H1 (cell line): ENCODE data around the gene NPBWR2. TPM values are rescaled to one million over a fixed set of nuclear protein-coding genes. Genes with fewer than 3 reads are reported as not detected.
A peak's percentile ranks its signal among the peaks of the same experiment; 100 is the strongest.

ENCODE experiments used
- BACH1 ChIP-seq: IDR thresholded peaks from 2 replicates; pipeline ENCODE4 v1.6.1; 2012; ENCODE audit warnings: low read length, improper control_type of control experiment
- BRCA1 ChIP-seq: IDR thresholded peaks from 2 replicates; pipeline ENCODE4 v1.6.1; 2012; ENCODE audit warnings: low read depth, low read length, improper control_type of control experiment
- CBX5 ChIP-seq: fragments of 300-800, 300-1000 bp; sonication (generic); IDR thresholded peaks from 2 replicates; pipeline ENCODE4 v1.7.1; 2016; ENCODE audit warnings: antibody characterized with exemption, low read length, low read depth
- CBX8 ChIP-seq: fragments of 300-800, 300-1000 bp; sonication (generic); IDR thresholded peaks from 2 replicates; pipeline ENCODE4 v1.7.1; 2016; ENCODE audit warnings: low read depth, low read length, borderline replicate concordance
- EGR1 ChIP-seq: IDR thresholded peaks from 2 replicates; pipeline ENCODE4 v1.6.1; 2011; ENCODE audit warnings: low read depth, low read length, borderline replicate concordance
- EP300 ChIP-seq, 2 experiments: IDR thresholded peaks; 1 replicate in 1 of 2; 2 replicates in 1 of 2; pipeline ENCODE4 v1.6.1; 2011 to 2012; ENCODE audit warnings: low read depth in 2 of 2, low read length in 2 of 2, mild to moderate bottlenecking in 2 of 2, borderline replicate concordance in 1 of 2, inconsistent platforms in 1 of 2, moderate library complexity in 1 of 2
- EZH2 ChIP-seq: fragments of 200-600 bp; sonication (generic); IDR thresholded peaks from 2 replicates; pipeline ENCODE4 v1.7.1; 2012; ENCODE audit warnings: low read depth, mild to moderate bottlenecking, moderate library complexity, low read length, inconsistent platforms; ENCODE audit not compliant: severe bottlenecking
- FOSL1 ChIP-seq: IDR thresholded peaks from 2 replicates; pipeline ENCODE4 v1.6.1; 2011; ENCODE audit warnings: mild to moderate bottlenecking, low read depth, low read length, moderate library complexity; ENCODE audit not compliant: insufficient read depth
- HDAC6 ChIP-seq: IDR thresholded peaks from one replicate; pipeline ENCODE4 v1.7.1; 2012; ENCODE audit warnings: low read depth, mild to moderate bottlenecking, inconsistent platforms, low read length, moderate library complexity
- KDM1A ChIP-seq: fragments of 200-600, 300-600 bp; sonication (generic); IDR thresholded peaks from 2 replicates; pipeline ENCODE4 v1.7.1; 2016; ENCODE audit warnings: mild to moderate bottlenecking, low read length, borderline replicate concordance
- KDM5A ChIP-seq: fragments of 200-600 bp; IDR thresholded peaks from 2 replicates; pipeline ENCODE4 v1.7.1; 2012; ENCODE audit warnings: mild to moderate bottlenecking, low read length, inconsistent platforms, mixed read lengths
- NANOG ChIP-seq: IDR thresholded peaks from 2 replicates; pipeline ENCODE4 v1.6.1; 2011; ENCODE audit warnings: low read length, low read depth, mild to moderate bottlenecking, inconsistent platforms; ENCODE audit not compliant: insufficient read depth, poor library complexity, severe bottlenecking
- PHF8 ChIP-seq: fragments of 200-600 bp; sonication (generic); conservative IDR thresholded peaks from 2 replicates; pipeline ENCODE4 v1.7.1; 2012; ENCODE audit warnings: low read depth, mild to moderate bottlenecking, inconsistent platforms, low read length, moderate library complexity
- POLR2A ChIP-seq, 2 experiments: IDR thresholded peaks; 1 replicate in 1 of 2; 2 replicates in 1 of 2; pipeline ENCODE4 v1.6.1; 2011; ENCODE audit warnings: low read depth in 2 of 2, low read length in 2 of 2, mild to moderate bottlenecking in 2 of 2; ENCODE audit errors: control extremely low read depth in 1 of 2
- SP1 ChIP-seq: IDR thresholded peaks from 2 replicates; pipeline ENCODE4 v1.6.1; 2011; ENCODE audit warnings: low read depth, low read length
- SP2 ChIP-seq: IDR thresholded peaks from 2 replicates; pipeline ENCODE4 v1.6.1; 2012; ENCODE audit warnings: mild to moderate bottlenecking, low read length, inconsistent platforms
- SRF ChIP-seq: IDR thresholded peaks from 2 replicates; pipeline ENCODE4 v1.6.1; 2011; ENCODE audit warnings: mild to moderate bottlenecking, low read depth, low read length, moderate library complexity
- SUZ12 ChIP-seq: fragments of 200-600 bp; sonication (generic); IDR thresholded peaks from 2 replicates; pipeline ENCODE4 v1.6.1; 2012; ENCODE audit warnings: mild to moderate bottlenecking, inconsistent platforms, low read length, moderate library complexity, mixed read lengths
- TAF1 ChIP-seq: IDR thresholded peaks from 2 replicates; pipeline ENCODE4 v1.6.1; 2011; ENCODE audit warnings: mild to moderate bottlenecking, low read depth, low read length
- TBP ChIP-seq: IDR thresholded peaks from 2 replicates; pipeline ENCODE4 v1.6.1; 2011; ENCODE audit warnings: low read depth, low read length, improper control_type of control experiment
- TEAD4 ChIP-seq: IDR thresholded peaks from 2 replicates; pipeline ENCODE4 v1.6.1; 2012; ENCODE audit warnings: low read depth, low read length, inconsistent platforms, mixed read lengths
- USF2 ChIP-seq: IDR thresholded peaks from 2 replicates; pipeline ENCODE4 v1.6.1; 2011; ENCODE audit warnings: low read length, improper control_type of control experiment
- YY1 ChIP-seq: IDR thresholded peaks from 2 replicates; pipeline ENCODE4 v1.6.1; 2011; ENCODE audit warnings: low read depth, mild to moderate bottlenecking, low read length
- ZNF274 ChIP-seq: IDR thresholded peaks from 2 replicates; pipeline ENCODE4 v1.7.0; 2012; ENCODE audit warnings: low read length, borderline replicate concordance; ENCODE audit errors: extremely low read depth
- polyA plus RNA-seq, 7 experiments: library from polyadenylated mRNA; depleted of rRNA in 3 of 7; stranded (reverse) in 5 of 7; unstranded in 2 of 7; fragments of >200 nt in 5 of 7; fragments of 200-250 nt in 2 of 7; gene quantifications; 1 replicate in 5 of 7; 2 replicates in 1 of 7; 4 replicates in 1 of 7; pipeline versions ENCODE4 v1.2.1 to v1.2.3, GENCODE V29; 2011 to 2013; ENCODE audit warnings: missing spikeins in 2 of 7, mixed read lengths in 2 of 7
- total RNA-seq: library from RNA; stranded (reverse); fragmentation: NEBNext Ultra II Directional; extraction: Animal tissue kit (Norgen Biotek cat#: 25700); gene quantifications from 2 replicates; pipeline ENCODE4 v1.2.1, GENCODE V29; 2021

Gene NPBWR2
- total and polyA plus RNA-seq, 2 of the 8 experiments (the other 6 are each of a cell fraction or from before 2014, with no cell fraction given): not detected

- no peak for TF ChIP-seq KDM5A
- TF ChIP-seq POLR2A (IDR thresholded peaks at IDR 0.05; ENCODE audit: control extremely low read depth in 1 of 2, low read depth in 2 of 2, low read length in 2 of 2): no peak
- no peak for TF ChIP-seq CBX8
- no peak for TF ChIP-seq SUZ12
- TF ChIP-seq TAF1: no peak
- TF ChIP-seq BACH1: no peak
- no peak for TF ChIP-seq ZNF274
- no peak for TF ChIP-seq YY1
- TF ChIP-seq USF2: no peak
- TF ChIP-seq EZH2: no peak
- no peak for TF ChIP-seq KDM1A
- no peak for TF ChIP-seq EGR1
- TF ChIP-seq NANOG: no peak
- TF ChIP-seq SP2: no peak
- TF ChIP-seq TBP: no peak
- TF ChIP-seq EP300 (IDR thresholded peaks at IDR 0.05; ENCODE audit: borderline replicate concordance in 1 of 2, low read depth in 2 of 2, low read length in 2 of 2): peak in 1 of 2 experiments; percentile 4; a peak in 1 of 3 replicates
- TF ChIP-seq CBX5: no peak
- TF ChIP-seq TEAD4: no peak
- TF ChIP-seq PHF8: no peak
- no peak for TF ChIP-seq SRF
- TF ChIP-seq SP1: 0 out of 2 replicates have a peak, but pooled peaks have one; percentile 18
- no peak for TF ChIP-seq BRCA1
- no peak for TF ChIP-seq HDAC6
- TF ChIP-seq FOSL1: no peak
These were observed 49.5 kb downstream of the NPBWR2 start (continued) for GRCh38 chr20:64057628-64058498.
